Measurements from ENCODE around the gene CEP128. TPM values are rescaled to one million over a fixed set of nuclear protein-coding genes. Genes with fewer than 3 reads are reported as not detected.

CEP128 gene
- total RNA-seq, 1 donor, result 5.4 TPM

- Histone ChIP-seq H4K20me1 (ENCODE audit: insufficient read depth, low read length) (no peaks in the 10 kb centered on the region), H3K79me2 (ENCODE audit: insufficient read depth, low read length) (no peaks in the 10 kb centered on the region), H3K27ac (ENCODE audit: low read depth, low read length) (no peak overlapping the region), H2AFZ (ENCODE audit: low read length) (no peak overlapping the region), H3K27me3 (ENCODE audit: insufficient read depth, low read length) (no peaks in the 10 kb centered on the region), H3K4me2 (ENCODE audit: insufficient read depth, low read length) (no peak overlapping the region), H3K36me3 (ENCODE audit: insufficient read depth, low read length) (no peaks in the 10 kb centered on the region), H3K4me3 (ENCODE audit: insufficient read depth, low read length) (no peak overlapping the region), H3K9me3 (ENCODE audit: low read depth, low read length) (no peaks in the 10 kb centered on the region), H3K4me1 (ENCODE audit: insufficient read depth, low read length) (no peaks in the 10 kb centered on the region)
- TF ChIP-seq, protein P1, sequence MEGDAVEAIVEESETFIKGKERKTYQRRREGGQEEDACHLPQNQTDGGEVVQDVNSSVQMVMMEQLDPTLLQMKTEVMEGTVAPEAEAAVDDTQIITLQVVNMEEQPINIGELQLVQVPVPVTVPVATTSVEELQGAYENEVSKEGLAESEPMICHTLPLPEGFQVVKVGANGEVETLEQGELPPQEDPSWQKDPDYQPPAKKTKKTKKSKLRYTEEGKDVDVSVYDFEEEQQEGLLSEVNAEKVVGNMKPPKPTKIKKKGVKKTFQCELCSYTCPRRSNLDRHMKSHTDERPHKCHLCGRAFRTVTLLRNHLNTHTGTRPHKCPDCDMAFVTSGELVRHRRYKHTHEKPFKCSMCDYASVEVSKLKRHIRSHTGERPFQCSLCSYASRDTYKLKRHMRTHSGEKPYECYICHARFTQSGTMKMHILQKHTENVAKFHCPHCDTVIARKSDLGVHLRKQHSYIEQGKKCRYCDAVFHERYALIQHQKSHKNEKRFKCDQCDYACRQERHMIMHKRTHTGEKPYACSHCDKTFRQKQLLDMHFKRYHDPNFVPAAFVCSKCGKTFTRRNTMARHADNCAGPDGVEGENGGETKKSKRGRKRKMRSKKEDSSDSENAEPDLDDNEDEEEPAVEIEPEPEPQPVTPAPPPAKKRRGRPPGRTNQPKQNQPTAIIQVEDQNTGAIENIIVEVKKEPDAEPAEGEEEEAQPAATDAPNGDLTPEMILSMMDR (IDR thresholded peaks at IDR 0.05; ENCODE audit: extremely low read depth, low read depth, low read length), result no peak
- no peak for DNase-seq (ENCODE audit: insufficient read length, low spot score, missing footprints)
These were observed 143.3 kb downstream of the CEP128 start for GRCh38 chr14:80798211-80798610.

DNA sequence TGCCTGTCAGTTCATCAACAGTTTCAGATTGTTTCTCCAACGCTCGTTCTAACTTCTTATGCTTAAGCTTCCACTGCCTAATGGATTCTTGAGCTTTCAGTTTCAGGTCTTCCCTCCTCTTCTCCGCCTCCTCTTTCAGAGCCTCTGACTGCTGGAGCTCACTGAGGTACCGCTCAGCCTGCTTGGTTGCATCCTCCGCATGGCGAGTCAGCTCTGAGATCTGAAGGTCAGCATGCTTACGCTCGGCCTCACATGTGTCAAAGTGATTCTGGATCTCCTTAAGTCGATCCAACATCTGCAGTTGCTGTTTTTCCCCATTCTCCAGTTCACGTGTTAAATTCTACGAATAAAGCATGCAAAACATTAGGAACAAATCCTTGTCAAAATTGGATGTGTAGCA, 148.8 kb downstream of the CEP128 start:
- H3K27me3 ChIP-seq (ENCODE audit: insufficient read depth, low read length), result no peaks in the 10 kb centered on the region
- H3K4me1 ChIP-seq (ENCODE audit: insufficient read depth, low read length), result no peaks in the 10 kb centered on the region
- no peak overlapping the region for H3K27ac ChIP-seq (ENCODE audit: low read depth, low read length)
- TF ChIP-seq, protein P1 (IDR thresholded peaks at IDR 0.05; ENCODE audit: extremely low read depth, low read depth, low read length), result no peak
- no peaks in the 10 kb centered on the region for H3K79me2 ChIP-seq (ENCODE audit: insufficient read depth, low read length)
- no peak overlapping the region for H3K4me3 ChIP-seq (ENCODE audit: insufficient read depth, low read length)
- no peaks in the 10 kb centered on the region for H4K20me1 ChIP-seq (ENCODE audit: insufficient read depth, low read length)
- no peak overlapping the region for H3K4me2 ChIP-seq (ENCODE audit: insufficient read depth, low read length)
- H3K9me3 ChIP-seq (ENCODE audit: low read depth, low read length), result no peaks in the 10 kb centered on the region
- no peaks in the 10 kb centered on the region for H3K36me3 ChIP-seq (ENCODE audit: insufficient read depth, low read length)
- DNase-seq (ENCODE audit: insufficient read length, low spot score, missing footprints), result no peak
- no peak overlapping the region for H2AFZ ChIP-seq (ENCODE audit: low read length)

GRCh38 chr14:80787876-80788275, 153.7 kb downstream of the CEP128 start:
- H3K4me2 ChIP-seq (ENCODE audit: insufficient read depth, low read length), result no peak overlapping the region
- H3K4me1 ChIP-seq (ENCODE audit: insufficient read depth, low read length), result no peaks in the 10 kb centered on the region
- no peaks in the 10 kb centered on the region for H3K79me2 ChIP-seq (ENCODE audit: insufficient read depth, low read length)
- no peak overlapping the region for H3K4me3 ChIP-seq (ENCODE audit: insufficient read depth, low read length)
- H3K36me3 ChIP-seq (ENCODE audit: insufficient read depth, low read length), result no peaks in the 10 kb centered on the region
- no peaks in the 10 kb centered on the region for H4K20me1 ChIP-seq (ENCODE audit: insufficient read depth, low read length)
- H3K27ac ChIP-seq (ENCODE audit: low read depth, low read length), result no peak overlapping the region
- H2AFZ ChIP-seq (ENCODE audit: low read length), result peak overlapping the region; percentile 61
- no peak for DNase-seq (ENCODE audit: insufficient read length, low spot score, missing footprints)
- no peaks in the 10 kb centered on the region for H3K27me3 ChIP-seq (ENCODE audit: insufficient read depth, low read length)
- no peaks in the 10 kb centered on the region for H3K9me3 ChIP-seq (ENCODE audit: low read depth, low read length)
- TF ChIP-seq, protein P1 (IDR thresholded peaks at IDR 0.05; ENCODE audit: extremely low read depth, low read depth, low read length), result no peak

DNA sequence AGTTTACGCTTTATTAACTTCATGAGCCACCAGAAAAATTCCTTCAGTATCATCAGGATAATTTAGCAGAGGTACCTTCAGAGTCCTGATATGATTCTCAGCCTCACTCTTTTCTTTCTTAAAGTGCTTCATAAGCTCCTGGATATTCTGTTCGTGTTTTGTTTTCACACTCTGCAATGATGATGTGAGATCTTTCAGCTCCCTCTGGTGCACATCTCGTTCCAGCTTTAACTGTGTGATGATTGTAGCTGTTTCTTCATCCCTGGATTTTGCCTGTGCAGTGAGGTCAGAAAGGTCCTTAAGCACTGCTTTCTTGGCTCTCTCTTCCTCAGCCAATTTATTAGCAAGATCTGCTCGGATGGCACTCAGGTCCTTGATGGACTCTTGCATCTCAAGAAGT, 156.7 kb downstream of the CEP128 start:
- Histone ChIP-seq H3K4me2 (ENCODE audit: insufficient read depth, low read length) (no peak overlapping the region), H3K36me3 (ENCODE audit: insufficient read depth, low read length) (no peaks in the 10 kb centered on the region), H4K20me1 (ENCODE audit: insufficient read depth, low read length) (no peaks in the 10 kb centered on the region), H3K79me2 (ENCODE audit: insufficient read depth, low read length) (no peaks in the 10 kb centered on the region), H3K4me1 (ENCODE audit: insufficient read depth, low read length) (no peaks in the 10 kb centered on the region), H3K27me3 (ENCODE audit: insufficient read depth, low read length) (no peaks in the 10 kb centered on the region), H3K9me3 (ENCODE audit: low read depth, low read length) (no peaks in the 10 kb centered on the region), H3K27ac (ENCODE audit: low read depth, low read length) (no peak overlapping the region), H3K4me3 (ENCODE audit: insufficient read depth, low read length) (no peak overlapping the region), H2AFZ (ENCODE audit: low read length) (peak overlapping the region; percentile 45)
- TF ChIP-seq, protein P1 (IDR thresholded peaks at IDR 0.05; ENCODE audit: extremely low read depth, low read depth, low read length), result peak; percentile 19
- no peak for DNase-seq (ENCODE audit: insufficient read length, low spot score, missing footprints)
